Measurements from ENCODE around the gene PGBD2.

DNA sequence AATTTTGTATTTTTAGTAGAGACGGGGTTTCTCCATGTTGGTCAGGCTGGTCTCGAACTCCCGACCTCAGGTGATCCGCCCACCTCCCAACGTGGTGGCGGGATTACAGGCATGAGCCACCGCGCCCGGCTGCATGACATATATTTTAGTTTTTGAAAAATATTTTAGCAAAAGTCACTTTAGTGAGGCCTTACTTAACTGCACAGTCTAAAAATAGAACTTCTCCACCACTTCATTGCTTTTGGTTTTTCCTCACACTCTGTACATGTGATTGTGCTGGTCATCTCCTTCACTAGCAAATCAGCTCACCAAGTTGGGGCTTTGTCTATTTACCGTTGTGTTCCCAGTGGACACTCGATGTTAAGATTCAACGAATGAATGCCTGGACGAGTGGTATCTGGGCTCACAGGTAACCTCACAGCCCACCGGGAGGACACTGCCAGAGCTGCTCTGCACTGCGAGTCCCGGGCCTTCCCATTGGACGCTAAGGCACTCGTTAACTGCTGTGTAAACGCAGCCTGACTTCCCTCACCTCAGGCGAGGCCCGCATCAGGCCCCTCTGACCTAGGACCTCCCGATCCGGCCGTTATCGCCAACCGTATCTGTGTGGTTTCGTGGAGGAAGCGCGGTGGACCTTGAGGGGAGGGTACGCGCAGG is 33.2 kb upstream of the PGBD2 start:
- no peak for TF ChIP-seq EP300 (IDR thresholded peaks at IDR 0.05)
- TF ChIP-seq, protein P1, sequence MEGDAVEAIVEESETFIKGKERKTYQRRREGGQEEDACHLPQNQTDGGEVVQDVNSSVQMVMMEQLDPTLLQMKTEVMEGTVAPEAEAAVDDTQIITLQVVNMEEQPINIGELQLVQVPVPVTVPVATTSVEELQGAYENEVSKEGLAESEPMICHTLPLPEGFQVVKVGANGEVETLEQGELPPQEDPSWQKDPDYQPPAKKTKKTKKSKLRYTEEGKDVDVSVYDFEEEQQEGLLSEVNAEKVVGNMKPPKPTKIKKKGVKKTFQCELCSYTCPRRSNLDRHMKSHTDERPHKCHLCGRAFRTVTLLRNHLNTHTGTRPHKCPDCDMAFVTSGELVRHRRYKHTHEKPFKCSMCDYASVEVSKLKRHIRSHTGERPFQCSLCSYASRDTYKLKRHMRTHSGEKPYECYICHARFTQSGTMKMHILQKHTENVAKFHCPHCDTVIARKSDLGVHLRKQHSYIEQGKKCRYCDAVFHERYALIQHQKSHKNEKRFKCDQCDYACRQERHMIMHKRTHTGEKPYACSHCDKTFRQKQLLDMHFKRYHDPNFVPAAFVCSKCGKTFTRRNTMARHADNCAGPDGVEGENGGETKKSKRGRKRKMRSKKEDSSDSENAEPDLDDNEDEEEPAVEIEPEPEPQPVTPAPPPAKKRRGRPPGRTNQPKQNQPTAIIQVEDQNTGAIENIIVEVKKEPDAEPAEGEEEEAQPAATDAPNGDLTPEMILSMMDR (IDR thresholded peaks at IDR 0.05), result no peak
- TF ChIP-seq POLR2A (IDR thresholded peaks at IDR 0.05), result no peak
- peak in 1 of 3 donors; percentile 6 for TF ChIP-seq POLR2AphosphoS5 (IDR thresholded peaks at IDR 0.05)
